ENCODE measurements around the gene COLEC12. TPM values are rescaled to one million over a fixed set of nuclear protein-coding genes. Genes with fewer than 3 reads are reported as not detected.

Gene COLEC12
- total and polyA plus RNA-seq, 10 of the 15 experiments (the other 5 are each of a cell fraction or from before 2014, with no cell fraction given) = 0.04 to 0.05 TPM; not detected in 8

- peaks cover 0 to 6% of the 10 kb centered on the region in 2 experiments; a peak in 2 of 4 replicates for H3K36me3 ChIP-seq (ENCODE audit: control insufficient read depth in 2 of 2, insufficient read depth in 2 of 2, low read length in 1 of 2)
- in situ Hi-C loops (cut with MboI) (no loop called here), intact Hi-C loops (cut with micrococcal nuclease; ENCODE audit: unreplicated experiment) (loop anchor here (5.0 to 10.0 kb wide), 2 partner anchors 350 to 567 kb away; no protein-coding TSS in a partner anchor)
- ChIA-PET SMC1A (ENCODE audit: uncharacterized antibody, unreplicated experiment) (interaction anchor here (1.1 to 1.7 kb wide), 5 partner anchors 15 to 348 kb away, joined by 3 to 5 read pairs (median 4); partner anchors contain the start of gene USP14), POLR2A (no interaction called here), RAD21 (ENCODE audit: unreplicated experiment) (interaction anchor here (1.4 kb wide), 1 partner anchor 110 kb away, joined by 9 read pairs; the partner anchor contains the start of gene USP14), CTCF (interaction anchor here (0.7 to 1.6 kb wide), 5 partner anchors 9 to 572 kb away, joined by 3 to 8 read pairs (median 4); partner anchors contain the start of gene USP14)
- no peak for FAIRE-seq
- no peaks in the 10 kb centered on the region for H4K20me1 ChIP-seq (ENCODE audit: control insufficient read depth, insufficient read depth)
- DNase-seq (ENCODE audit: low read depth, low spot score) = no peak
- H3K4me2 ChIP-seq (ENCODE audit: control insufficient read depth, insufficient read depth) = peak overlapping the region; percentile 85
- peak overlapping the region; percentile 95 for H3K4me3 ChIP-seq
- H3K27ac ChIP-seq (ENCODE audit: control insufficient read depth, insufficient read depth) = peak overlapping the region; percentile 97
- H2AFZ ChIP-seq (ENCODE audit: control insufficient read depth, low read depth, low read length) = peak overlapping the region; percentile 61
- under 1% methylated on average over 9 of the region's 9 CpGs for WGBS (ENCODE audit: insufficient coverage, insufficient replicate concordance, low lambda C conversion rate, missing lambda C conversion rate)
- H3K79me2 ChIP-seq (ENCODE audit: control insufficient read depth, insufficient read depth, low read length) = peaks cover 29% of the 10 kb centered on the region
- ATAC-seq = peak; percentile 52
- peak overlapping the region; percentile 99 for H3K9ac ChIP-seq (ENCODE audit: control insufficient read depth, insufficient read depth, low read length)
- H3K27me3 ChIP-seq (replicated peaks in 1 of 2; ENCODE audit: control insufficient read depth in 2 of 2, insufficient read depth in 2 of 2, low read length in 1 of 2) = no peaks in the 10 kb centered on the region
- H3K4me1 ChIP-seq (ENCODE audit: control insufficient read depth, insufficient read depth, low read length) = no peaks in the 10 kb centered on the region; the same call in 1 of the 2 replicates
- H3K9me3 ChIP-seq (replicated peaks; ENCODE audit: control insufficient read depth, insufficient read depth, low read length) = no peaks in the 10 kb centered on the region
- BruUV-seq (replicated peaks) = no TSS peak
- no peak for TF ChIP-seq ETV6 (conservative IDR thresholded peaks at IDR 0.05 in 1 of 2, IDR thresholded peaks at IDR 0.05 in 1 of 2; ENCODE audit: borderline replicate concordance in 1 of 2, low read depth in 1 of 2)
- no peak for TF ChIP-seq NFXL1 (IDR thresholded peaks at IDR 0.05; ENCODE audit: borderline replicate concordance)
- TF ChIP-seq, protein P1, sequence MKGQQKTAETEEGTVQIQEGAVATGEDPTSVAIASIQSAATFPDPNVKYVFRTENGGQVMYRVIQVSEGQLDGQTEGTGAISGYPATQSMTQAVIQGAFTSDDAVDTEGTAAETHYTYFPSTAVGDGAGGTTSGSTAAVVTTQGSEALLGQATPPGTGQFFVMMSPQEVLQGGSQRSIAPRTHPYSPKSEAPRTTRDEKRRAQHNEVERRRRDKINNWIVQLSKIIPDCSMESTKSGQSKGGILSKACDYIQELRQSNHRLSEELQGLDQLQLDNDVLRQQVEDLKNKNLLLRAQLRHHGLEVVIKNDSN (IDR thresholded peaks at IDR 0.05; ENCODE audit: borderline replicate concordance, extremely low read length, insufficient read depth, low read depth, low read length) = no peak
- TF ChIP-seq PKNOX1 (IDR thresholded peaks at IDR 0.05) = no peak
- no peak for TF ChIP-seq SIN3A (IDR thresholded peaks at IDR 0.05; ENCODE audit: low read depth, low read length)
- TF ChIP-seq, protein P2, sequence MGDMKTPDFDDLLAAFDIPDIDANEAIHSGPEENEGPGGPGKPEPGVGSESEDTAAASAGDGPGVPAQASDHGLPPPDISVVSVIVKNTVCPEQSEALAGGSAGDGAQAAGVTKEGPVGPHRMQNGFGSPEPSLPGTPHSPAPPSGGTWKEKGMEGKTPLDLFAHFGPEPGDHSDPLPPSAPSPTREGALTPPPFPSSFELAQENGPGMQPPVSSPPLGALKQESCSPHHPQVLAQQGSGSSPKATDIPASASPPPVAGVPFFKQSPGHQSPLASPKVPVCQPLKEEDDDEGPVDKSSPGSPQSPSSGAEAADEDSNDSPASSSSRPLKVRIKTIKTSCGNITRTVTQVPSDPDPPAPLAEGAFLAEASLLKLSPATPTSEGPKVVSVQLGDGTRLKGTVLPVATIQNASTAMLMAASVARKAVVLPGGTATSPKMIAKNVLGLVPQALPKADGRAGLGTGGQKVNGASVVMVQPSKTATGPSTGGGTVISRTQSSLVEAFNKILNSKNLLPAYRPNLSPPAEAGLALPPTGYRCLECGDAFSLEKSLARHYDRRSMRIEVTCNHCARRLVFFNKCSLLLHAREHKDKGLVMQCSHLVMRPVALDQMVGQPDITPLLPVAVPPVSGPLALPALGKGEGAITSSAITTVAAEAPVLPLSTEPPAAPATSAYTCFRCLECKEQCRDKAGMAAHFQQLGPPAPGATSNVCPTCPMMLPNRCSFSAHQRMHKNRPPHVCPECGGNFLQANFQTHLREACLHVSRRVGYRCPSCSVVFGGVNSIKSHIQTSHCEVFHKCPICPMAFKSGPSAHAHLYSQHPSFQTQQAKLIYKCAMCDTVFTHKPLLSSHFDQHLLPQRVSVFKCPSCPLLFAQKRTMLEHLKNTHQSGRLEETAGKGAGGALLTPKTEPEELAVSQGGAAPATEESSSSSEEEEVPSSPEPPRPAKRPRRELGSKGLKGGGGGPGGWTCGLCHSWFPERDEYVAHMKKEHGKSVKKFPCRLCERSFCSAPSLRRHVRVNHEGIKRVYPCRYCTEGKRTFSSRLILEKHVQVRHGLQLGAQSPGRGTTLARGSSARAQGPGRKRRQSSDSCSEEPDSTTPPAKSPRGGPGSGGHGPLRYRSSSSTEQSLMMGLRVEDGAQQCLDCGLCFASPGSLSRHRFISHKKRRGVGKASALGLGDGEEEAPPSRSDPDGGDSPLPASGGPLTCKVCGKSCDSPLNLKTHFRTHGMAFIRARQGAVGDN (IDR thresholded peaks at IDR 0.05) = no peak
- TF ChIP-seq ZNF384 (IDR thresholded peaks at IDR 0.05; ENCODE audit: borderline replicate concordance, low read depth, low read length) = no peak
- TF ChIP-seq, protein P3, sequence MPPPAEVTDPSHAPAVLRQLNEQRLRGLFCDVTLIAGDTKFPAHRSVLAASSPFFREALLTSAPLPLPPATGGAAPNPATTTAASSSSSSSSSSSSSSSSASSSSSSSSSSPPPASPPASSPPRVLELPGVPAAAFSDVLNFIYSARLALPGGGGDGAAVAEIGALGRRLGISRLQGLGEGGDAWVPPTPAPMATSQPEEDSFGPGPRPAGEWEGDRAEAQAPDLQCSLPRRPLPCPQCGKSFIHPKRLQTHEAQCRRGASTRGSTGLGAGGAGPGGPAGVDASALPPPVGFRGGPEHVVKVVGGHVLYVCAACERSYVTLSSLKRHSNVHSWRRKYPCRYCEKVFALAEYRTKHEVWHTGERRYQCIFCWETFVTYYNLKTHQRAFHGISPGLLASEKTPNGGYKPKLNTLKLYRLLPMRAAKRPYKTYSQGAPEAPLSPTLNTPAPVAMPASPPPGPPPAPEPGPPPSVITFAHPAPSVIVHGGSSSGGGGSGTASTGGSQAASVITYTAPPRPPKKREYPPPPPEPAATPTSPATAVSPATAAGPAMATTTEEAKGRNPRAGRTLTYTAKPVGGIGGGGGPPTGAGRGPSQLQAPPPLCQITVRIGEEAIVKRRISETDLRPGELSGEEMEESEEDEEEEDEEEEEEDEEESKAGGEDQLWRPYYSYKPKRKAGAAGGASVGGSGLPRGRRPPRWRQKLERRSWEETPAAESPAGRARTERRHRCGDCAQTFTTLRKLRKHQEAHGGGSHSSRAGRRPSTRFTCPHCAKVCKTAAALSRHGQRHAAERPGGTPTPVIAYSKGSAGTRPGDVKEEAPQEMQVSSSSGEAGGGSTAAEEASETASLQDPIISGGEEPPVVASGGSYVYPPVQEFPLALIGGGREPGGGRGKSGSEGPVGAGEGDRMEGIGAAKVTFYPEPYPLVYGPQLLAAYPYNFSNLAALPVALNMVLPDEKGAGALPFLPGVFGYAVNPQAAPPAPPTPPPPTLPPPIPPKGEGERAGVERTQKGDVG (CRISPR knock-in tag; IDR thresholded peaks at IDR 0.05) = no peak
- no peak for TF ChIP-seq JUNB (IDR thresholded peaks at IDR 0.05)
- no peak for TF ChIP-seq TCF12 (IDR thresholded peaks at IDR 0.05; ENCODE audit: low read depth, low read length)
- TF ChIP-seq POLR2AphosphoS2 (IDR thresholded peaks at IDR 0.05; ENCODE audit: low read depth, low read length) = no peak
- no peak for TF ChIP-seq NR2C1 (IDR thresholded peaks at IDR 0.05)
- TF ChIP-seq, protein P4, sequence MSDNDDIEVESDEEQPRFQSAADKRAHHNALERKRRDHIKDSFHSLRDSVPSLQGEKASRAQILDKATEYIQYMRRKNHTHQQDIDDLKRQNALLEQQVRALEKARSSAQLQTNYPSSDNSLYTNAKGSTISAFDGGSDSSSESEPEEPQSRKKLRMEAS (IDR thresholded peaks at IDR 0.05; ENCODE audit: low read depth, low read length) = no peak
- no peak for TF ChIP-seq MTA2 (IDR thresholded peaks at IDR 0.05; ENCODE audit: low read depth)
- TF ChIP-seq EED (IDR thresholded peaks at IDR 0.05; ENCODE audit: low read depth) = no peak
Measured at GRCh38 chr18:267380-267687, 233.2 kb downstream of the COLEC12 start.

All from GM12878 (cell line).